ENCODE results near the gene NRG2.

- no peak for TF ChIP-seq CTCF (IDR thresholded peaks at IDR 0.05; ENCODE audit: control extremely low read depth in 1 of 3, insufficient read depth in 1 of 3, low read depth in 1 of 3, low read length in 3 of 3)
- TF ChIP-seq ASH2L (IDR thresholded peaks at IDR 0.05; ENCODE audit: low read length) = no peak
- no peak for TF ChIP-seq CBX8 (IDR thresholded peaks at IDR 0.05; ENCODE audit: borderline replicate concordance, low read depth, low read length)
- TF ChIP-seq EP300 (IDR thresholded peaks at IDR 0.05; ENCODE audit: borderline replicate concordance in 1 of 2, low read depth in 2 of 2, low read length in 2 of 2) = no peak
These were observed 157.3 kb downstream of the NRG2 start for GRCh38 chr5:139885857-139886208.

Measured in H1 (cell line).